Activated T-cell treated with anti-CD3 and anti-CD28 coated beads, Interleukin-2, amount 50 U/mL, for 48 hours (primary cell): ENCODE data around the gene SLC30A7.

Source experiments
- DNase-seq, 2 experiments: peaks; one replicate each; pipeline ENCODE4 v3.0.0-alpha.2; 2020

Gene SLC30A7

GRCh38 chr1:100988121-100988520, 92.2 kb downstream of the SLC30A7 start:
- DNase-seq, result no peak

- no peak for DNase-seq
Observed at GRCh38 chr1:100989306-100990077, 93.6 kb downstream of the SLC30A7 start.

- no peak for DNase-seq
Observed at GRCh38 chr1:100995198-100995988, 99.5 kb downstream of the SLC30A7 start.

GRCh38 chr1:100998426-100998825, 102.5 kb downstream of the SLC30A7 start:
- DNase-seq, result no peak

- DNase-seq, result no peak
Observed at GRCh38 chr1:101000131-101000873, 104.4 kb downstream of the SLC30A7 start.

- no peak for DNase-seq
Observed at GRCh38 chr1:101002551-101002950, 106.7 kb downstream of the SLC30A7 start.

- no peak for DNase-seq
Observed at GRCh38 chr1:101003012-101003650, 107.2 kb downstream of the SLC30A7 start.

GRCh38 chr1:101004061-101004460, 108.2 kb downstream of the SLC30A7 start:
- no peak for DNase-seq

- no peak for DNase-seq
Observed at GRCh38 chr1:101004670-101005069, 108.8 kb downstream of the SLC30A7 start.

GRCh38 chr1:101005183-101005582, 109.3 kb downstream of the SLC30A7 start:
- no peak for DNase-seq

- no peak for DNase-seq
Observed at GRCh38 chr1:101005871-101006270, 110.0 kb downstream of the SLC30A7 start.

GRCh38 chr1:101006553-101006952, 110.7 kb downstream of the SLC30A7 start:
- no peak for DNase-seq

- DNase-seq, result no peak
Observed at GRCh38 chr1:101008229-101008834, 112.4 kb downstream of the SLC30A7 start.

- DNase-seq, result no peak
Observed at GRCh38 chr1:101013776-101014175, 117.9 kb downstream of the SLC30A7 start.

- DNase-seq, result no peak
Observed at GRCh38 chr1:101017448-101017847, 121.6 kb downstream of the SLC30A7 start.

GRCh38 chr1:101022294-101022693, 126.4 kb downstream of the SLC30A7 start:
- DNase-seq, result no peak

GRCh38 chr1:101025283-101025656, 129.4 kb downstream of the SLC30A7 start:
- DNase-seq, result peak; percentile 52 to 56

- DNase-seq, result peak; percentile 93 to 94
Observed at GRCh38 chr1:101025657-101026429, 130.0 kb downstream of the SLC30A7 start, which contains the start of gene DPH5. Gene DPH5 (minus strand): TSS chr1:101025784. CDS start chr1:101025443, 341 bp downstream.

GRCh38 chr1:101026430-101026788, 130.5 kb downstream of the SLC30A7 start:
- DNase-seq, result no peak

- no peak for DNase-seq
Observed at GRCh38 chr1:101027194-101027772, 131.4 kb downstream of the SLC30A7 start.

GRCh38 chr1:101028466-101028865, 132.6 kb downstream of the SLC30A7 start:
- no peak for DNase-seq
